Measurements from ENCODE around the gene OLFM4.
"Not testable (repeated sequence)": the region's sequence is repeated elsewhere in the genome, so short reads cannot be mapped to it uniquely, and the experiment has no call there.

The OLFM4 gene

GRCh38 chr13:53028637-53029203 lies at the start of gene OLFM4:
OLFM4 (plus strand) TSS chr13:53028813; CDS start chr13:53028837, 24 bp downstream.
- peak in 1 of 2 experiments; percentile 15 for DNase-seq

DNA sequence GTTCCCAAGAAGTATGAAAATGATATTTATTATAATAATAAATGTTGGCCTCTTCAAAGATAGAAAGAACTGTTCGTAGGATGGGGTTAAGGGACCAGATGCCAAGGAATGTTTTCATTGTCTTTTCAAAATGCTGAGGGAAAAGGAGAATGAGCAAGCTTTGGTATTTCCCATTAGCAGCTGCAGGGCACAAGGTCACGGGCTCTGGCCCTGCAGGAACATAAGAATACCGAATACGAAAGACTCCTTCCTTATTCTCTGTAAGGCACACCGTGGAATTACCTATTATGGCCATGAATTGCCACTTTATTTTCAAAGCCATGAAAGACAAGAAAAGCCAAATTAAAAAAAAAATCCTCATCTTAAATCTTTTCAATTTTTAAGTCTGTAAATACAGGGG lies 49.6 kb upstream of the OLFM4 start:
- no peak for DNase-seq

DNA sequence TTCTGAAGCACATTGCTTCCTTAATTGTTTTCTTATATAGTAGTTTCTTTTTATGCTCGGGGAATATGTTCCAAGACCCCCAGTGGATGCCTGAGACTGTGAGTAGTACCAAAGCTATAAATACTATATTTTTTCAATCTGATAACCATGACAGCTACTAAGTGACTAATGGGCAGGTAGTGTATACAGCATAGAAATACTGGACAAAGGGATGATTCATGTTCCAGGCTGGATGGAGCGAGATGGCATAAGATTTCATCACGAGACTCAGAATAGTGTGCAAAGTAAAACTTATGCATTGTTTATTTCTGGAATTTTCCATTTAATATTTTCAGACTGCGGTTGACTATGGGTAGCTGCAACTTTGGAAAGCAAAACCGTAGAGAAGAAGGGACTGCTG lies 47.9 kb upstream of the OLFM4 start:
- DNase-seq: no peak

DNA sequence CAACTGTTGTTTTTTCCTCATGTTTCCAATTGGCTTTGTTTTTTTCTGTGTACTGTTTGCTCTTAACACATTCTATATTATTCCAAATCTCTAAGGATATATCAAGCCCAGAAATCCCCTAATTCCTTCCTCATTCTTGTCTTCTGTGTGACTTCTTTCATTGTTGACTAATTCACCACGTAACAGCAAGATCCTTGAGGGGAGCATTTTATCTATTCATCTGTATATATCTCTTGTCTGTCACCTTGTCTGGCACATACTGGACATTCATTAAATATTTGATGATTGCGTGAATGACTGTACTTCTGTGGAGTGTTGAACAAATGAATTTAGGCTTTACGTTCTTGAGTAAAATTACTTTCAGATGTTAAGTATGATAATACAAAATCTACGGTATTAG lies 44.8 kb upstream of the OLFM4 start:
- no peak for DNase-seq

DNA sequence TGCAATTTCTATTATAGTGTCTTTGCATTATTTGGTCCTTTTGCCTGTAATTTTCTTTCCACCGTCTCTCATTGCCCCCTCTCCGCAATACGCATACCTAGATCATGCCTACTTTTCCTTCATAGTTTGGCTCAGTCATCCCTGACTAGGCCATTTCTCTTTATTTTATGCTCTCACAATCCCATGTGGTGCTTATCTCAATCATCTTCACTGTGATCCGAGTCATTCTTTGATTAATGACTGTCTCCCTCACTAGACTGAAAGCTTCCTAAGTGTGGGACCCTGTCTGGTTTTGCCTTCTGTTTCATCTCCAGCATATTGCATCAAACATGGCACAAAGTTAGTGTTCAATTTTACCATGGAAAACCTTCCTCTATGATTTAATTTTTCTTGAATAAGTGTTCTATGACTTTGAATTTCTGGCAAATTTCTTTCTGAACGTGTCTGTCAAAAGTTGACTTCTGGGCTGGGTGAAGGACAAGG lies 43.7 kb upstream of the OLFM4 start:
- DNase-seq: no peak

DNA sequence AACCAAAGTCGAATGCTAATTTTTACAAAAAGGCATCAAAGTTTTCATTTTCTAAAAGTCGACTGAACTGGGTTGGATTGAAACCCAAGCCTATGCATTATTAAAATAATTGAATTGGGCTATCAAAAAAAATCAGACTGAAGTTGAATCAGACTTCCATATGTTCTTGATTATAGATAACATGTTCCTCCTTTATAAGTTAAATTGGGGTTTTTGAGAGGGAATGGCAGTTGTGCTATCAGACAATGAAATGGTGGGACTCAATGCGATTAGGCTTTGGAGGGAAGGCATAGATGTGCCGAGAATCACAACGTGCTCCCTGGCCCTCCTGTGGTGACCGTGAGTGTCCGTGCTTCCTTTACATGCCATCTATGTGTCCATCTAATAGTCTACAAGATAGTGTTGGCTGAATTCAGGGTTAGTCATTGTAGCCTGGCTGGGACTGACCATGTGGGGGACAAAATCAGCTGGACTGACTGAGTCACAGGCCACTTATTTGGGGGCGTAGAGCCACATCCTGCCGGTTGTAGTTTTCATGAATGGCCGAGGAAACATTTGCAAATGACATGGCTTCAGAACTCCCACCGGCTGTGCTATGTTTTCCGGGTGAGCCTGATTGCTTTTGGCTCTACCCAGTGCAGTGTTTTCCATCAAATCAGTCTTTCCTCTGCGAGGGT lies 37.1 kb upstream of the OLFM4 start:
- DNase-seq: no peak

GRCh38 chr13:52992110-52992509 lies 36.5 kb upstream of the OLFM4 start:
- DNase-seq: no peak

- no peak for DNase-seq
Observed at GRCh38 chr13:52994051-52994450, 34.6 kb upstream of the OLFM4 start.

- no peak for DNase-seq
Observed at GRCh38 chr13:52994865-52995264, 33.7 kb upstream of the OLFM4 start.

- DNase-seq: no peak
Observed at GRCh38 chr13:52995946-52996345, 32.7 kb upstream of the OLFM4 start.

- DNase-seq: no peak
Observed at GRCh38 chr13:52997951-52998876, 30.4 kb upstream of the OLFM4 start.

DNA sequence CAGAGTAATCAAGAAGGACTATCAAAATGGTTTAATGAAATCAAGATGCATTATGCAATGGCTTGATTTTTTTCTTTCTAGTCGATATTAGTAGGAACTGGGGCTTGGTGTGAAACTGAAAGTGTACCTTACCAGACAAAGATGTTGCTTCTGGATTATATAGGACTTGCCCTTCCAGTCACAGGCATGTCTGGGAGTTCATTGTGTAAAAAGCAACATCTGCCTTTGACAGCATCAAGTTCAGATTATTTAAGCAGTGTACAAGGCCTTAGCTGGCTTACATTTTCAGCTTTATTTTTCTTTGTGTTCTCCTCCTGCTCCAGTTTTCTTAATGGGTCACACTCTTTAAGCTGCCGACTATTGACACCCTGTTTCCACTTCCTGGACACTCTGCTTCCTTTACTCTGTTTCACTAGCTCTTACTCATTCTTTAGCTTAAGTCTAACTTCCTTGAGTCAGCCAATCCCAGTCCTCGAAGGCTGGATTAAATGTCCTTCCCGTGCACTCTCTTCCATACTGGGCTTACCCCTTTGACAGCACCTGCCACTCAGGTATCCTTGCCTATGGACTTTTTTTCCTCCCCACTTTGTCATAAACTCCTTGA lies 29.4 kb upstream of the OLFM4 start:
- DNase-seq: no peak

DNA sequence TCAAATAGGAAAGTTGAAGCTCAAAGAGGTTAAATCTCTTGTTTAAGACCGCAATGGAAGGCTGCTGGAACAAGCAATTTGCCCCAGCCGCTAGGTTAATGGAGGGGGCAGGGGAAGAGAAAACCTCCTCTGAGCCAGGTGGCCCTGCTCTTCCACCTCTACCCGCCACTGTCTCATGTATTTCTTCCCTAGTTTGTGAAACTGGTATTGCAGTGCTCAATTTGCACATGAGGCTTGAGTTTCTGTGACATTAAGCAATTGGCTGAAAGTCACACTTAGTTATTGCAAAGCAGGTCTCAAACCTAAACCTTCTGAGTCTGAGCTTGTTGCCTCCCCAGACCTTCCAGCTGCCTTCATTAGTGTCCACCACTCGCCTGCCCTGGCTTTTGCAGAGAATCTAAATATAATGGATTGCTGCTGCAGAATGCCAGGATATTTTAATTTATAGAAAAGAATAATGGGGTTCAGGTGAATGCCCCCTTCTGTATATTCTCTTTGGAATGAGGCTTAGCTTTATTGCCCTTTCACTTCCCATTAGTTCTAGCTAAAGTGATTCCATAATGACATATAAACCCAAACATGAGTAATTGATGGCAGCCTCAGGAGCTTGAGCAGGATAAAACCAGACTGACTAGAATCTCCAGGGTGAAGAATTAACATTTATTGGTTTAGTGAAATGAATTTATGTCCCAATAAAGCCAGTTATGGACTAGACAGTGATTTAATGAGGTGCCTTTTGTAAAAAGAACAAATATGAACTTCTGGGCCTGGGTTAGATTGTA lies 27.0 kb upstream of the OLFM4 start:
- DNase-seq: peak in 1 of 2 experiments; percentile 16

DNA sequence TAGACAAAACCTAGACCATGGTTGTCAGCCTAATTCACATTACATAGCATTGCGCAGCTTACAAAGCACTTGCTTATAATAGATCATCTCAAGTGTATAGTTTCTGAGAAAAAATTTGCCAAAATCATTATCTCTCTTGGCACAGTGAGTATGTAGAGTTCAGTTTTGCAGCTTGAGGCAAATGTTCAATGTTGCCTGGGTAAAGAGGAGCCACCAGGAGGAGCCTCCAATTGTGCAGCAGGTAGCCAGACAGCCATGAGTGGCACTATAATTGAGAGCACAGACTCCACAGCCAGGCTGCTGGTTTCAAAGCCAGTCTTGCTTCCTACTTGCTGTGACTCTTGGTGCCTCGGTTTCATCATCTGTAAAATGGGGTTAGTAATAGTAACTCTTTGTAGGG lies 24.0 kb upstream of the OLFM4 start:
- DNase-seq: peak in 1 of 2 experiments; percentile 34

GRCh38 chr13:53005626-53006025 lies 23.0 kb upstream of the OLFM4 start:
- DNase-seq: no peak

- DNase-seq: no peak
Observed at GRCh38 chr13:53007872-53008271, 20.7 kb upstream of the OLFM4 start.

DNA sequence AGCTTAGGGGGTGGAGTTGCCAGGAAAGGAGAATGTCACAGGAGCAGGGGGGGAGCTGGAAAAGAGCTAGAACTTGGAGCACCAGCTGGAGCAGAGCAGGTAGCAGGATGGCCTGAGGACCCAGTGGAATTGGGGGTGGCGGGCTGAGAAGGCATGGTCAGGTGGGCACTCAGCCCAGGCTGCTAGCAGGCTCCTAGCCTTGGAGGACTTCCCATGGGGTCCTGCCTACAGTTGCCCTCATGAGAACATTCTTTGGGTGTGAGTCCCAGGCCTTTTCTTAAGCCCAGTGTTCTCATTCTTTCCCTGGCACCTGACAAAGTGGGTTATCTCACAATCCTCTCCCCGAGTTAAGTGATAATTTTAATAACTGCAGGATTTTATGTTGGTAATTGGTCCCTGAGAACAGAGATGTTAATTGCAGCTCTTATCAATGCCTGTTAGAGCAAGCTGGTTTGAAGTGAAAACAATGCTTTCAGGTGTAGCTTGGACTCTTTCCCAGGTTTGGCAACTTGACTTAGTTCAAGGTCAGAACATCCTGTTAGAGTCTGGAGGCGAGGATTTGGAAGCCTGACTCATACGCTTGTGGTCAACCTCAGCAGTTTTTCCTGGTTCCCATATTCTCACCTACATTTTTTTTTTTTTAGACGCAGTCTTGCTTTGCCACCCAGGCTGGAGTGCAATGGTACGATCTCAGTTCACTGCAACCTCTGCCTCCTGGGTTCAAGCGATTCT lies 18.1 kb upstream of the OLFM4 start:
- no peak for DNase-seq

DNA sequence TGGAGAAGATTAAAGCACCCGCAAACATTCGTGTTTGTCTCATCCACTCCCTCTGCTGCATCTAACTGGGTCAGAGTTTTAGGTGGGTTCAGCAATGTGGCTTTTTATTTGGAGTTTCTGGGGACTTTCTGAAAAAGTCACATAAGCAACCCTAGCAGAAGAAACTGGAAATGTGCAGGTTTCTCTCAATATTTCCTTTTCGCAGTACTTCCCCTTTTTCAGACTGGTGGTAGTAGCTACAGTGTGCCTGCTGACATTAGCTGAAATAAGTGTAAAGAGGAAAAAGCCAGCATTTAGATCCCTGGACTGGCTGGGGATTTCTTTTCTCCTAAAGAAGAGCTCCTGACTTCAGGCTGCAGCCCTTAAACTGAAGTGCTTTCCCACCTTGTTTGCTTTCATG lies 15.9 kb upstream of the OLFM4 start:
- no peak for DNase-seq

GRCh38 chr13:53013113-53013512 lies 15.5 kb upstream of the OLFM4 start:
- no peak for DNase-seq

GRCh38 chr13:53014018-53014417 lies 14.6 kb upstream of the OLFM4 start:
- not testable (repeated sequence) for DNase-seq
